ENCODE measurements around the gene PRKCE. TPM values are rescaled to one million over a fixed set of nuclear protein-coding genes. Genes with fewer than 3 reads are reported as not detected.
A peak's percentile ranks its signal among the peaks of the same experiment; 100 is the strongest.

The PRKCE gene
- polyA plus RNA-seq, 1 experiment, result 16.7 TPM

DNA sequence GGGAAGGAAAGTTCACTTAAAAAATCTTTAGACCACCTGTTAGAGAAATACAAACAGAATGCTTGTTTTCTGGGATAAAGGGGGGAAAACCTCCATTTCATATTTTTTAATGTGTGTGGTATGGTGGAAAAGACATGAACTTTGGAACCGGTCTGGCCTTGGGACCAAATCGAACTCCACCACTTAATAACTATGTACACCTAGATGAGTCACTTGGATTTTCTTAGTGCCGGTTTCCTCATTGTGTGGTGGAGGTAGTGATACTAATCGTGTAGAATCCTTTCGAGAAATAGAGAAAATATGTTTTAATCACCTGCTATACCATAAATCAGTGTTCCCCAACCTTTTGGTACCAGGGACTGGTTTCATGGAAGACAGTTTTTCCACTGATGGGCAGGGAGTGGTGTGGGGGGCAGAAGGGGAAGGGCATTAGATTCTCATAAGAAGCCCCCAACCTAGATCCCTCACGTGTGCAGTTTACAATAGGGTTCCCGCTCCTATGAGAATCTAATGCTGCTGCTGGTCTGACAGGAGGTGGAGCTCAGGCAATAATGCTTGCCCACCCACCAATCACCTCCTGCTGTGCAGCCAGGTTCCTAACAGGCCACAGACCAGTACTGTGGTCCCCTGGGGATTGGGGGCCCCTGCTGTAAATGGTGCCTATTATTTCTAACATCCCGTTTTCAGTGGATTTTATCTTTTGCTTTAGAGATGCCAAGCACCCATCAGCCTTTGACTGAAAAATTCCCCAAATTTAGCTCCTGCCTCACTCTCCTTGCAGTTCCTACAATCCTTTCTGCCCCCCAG is 308.8 kb downstream of the PRKCE start:
- Histone ChIP-seq H3K4me3 (ENCODE audit: low read depth, low read length) (no peak overlapping the region), H3K27me3 (ENCODE audit: control insufficient read depth, insufficient read depth, low read length) (no peaks in the 10 kb centered on the region), H3K9me3 (ENCODE audit: control insufficient read depth, insufficient read depth, low read length) (no peaks in the 10 kb centered on the region), H3K27ac (ENCODE audit: low read depth, low read length) (no peak overlapping the region)
- no peak for DNase-seq (ENCODE audit: low read depth, low spot score)
- POLR2A ChIA-PET, result interaction anchor here (1.0 kb wide), 1 partner anchor 337 kb away, joined by 3 read pairs; the partner anchor contains the start of gene EPAS1
- CTCF ChIA-PET, result interaction anchor here (0.7 kb wide), 1 partner anchor 352 kb away, joined by 3 read pairs; no protein-coding TSS in a partner anchor
- TF ChIP-seq, protein P1, sequence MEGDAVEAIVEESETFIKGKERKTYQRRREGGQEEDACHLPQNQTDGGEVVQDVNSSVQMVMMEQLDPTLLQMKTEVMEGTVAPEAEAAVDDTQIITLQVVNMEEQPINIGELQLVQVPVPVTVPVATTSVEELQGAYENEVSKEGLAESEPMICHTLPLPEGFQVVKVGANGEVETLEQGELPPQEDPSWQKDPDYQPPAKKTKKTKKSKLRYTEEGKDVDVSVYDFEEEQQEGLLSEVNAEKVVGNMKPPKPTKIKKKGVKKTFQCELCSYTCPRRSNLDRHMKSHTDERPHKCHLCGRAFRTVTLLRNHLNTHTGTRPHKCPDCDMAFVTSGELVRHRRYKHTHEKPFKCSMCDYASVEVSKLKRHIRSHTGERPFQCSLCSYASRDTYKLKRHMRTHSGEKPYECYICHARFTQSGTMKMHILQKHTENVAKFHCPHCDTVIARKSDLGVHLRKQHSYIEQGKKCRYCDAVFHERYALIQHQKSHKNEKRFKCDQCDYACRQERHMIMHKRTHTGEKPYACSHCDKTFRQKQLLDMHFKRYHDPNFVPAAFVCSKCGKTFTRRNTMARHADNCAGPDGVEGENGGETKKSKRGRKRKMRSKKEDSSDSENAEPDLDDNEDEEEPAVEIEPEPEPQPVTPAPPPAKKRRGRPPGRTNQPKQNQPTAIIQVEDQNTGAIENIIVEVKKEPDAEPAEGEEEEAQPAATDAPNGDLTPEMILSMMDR (IDR thresholded peaks at IDR 0.05; ENCODE audit: low read depth, low read length), result no peak

GRCh38 chr2:45962177-45962921 is 310.9 kb downstream of the PRKCE start:
- DNase-seq (ENCODE audit: low read depth, low spot score), result no peak
- CTCF ChIA-PET, result interaction anchor here (1.2 to 1.6 kb wide), 2 partner anchors 18 to 31 kb away, joined by 5 read pairs; no protein-coding TSS in a partner anchor
- H3K4me3 ChIP-seq (ENCODE audit: low read depth, low read length), result no peak overlapping the region
- H3K9me3 ChIP-seq (ENCODE audit: control insufficient read depth, insufficient read depth, low read length), result no peaks in the 10 kb centered on the region
- no peaks in the 10 kb centered on the region for H3K27me3 ChIP-seq (ENCODE audit: control insufficient read depth, insufficient read depth, low read length)
- H3K27ac ChIP-seq (ENCODE audit: low read depth, low read length), result no peak overlapping the region
- POLR2A ChIA-PET, result interaction anchor here (0.7 kb wide), 1 partner anchor 93 kb away, joined by 3 read pairs; no protein-coding TSS in a partner anchor
- TF ChIP-seq, protein P1 (IDR thresholded peaks at IDR 0.05; ENCODE audit: low read depth, low read length), result no peak

- Histone ChIP-seq H3K4me3 (ENCODE audit: low read depth, low read length) (no peak overlapping the region), H3K27ac (ENCODE audit: low read depth, low read length) (no peak overlapping the region), H3K9me3 (ENCODE audit: control insufficient read depth, insufficient read depth, low read length) (no peaks in the 10 kb centered on the region), H3K27me3 (ENCODE audit: control insufficient read depth, insufficient read depth, low read length) (no peaks in the 10 kb centered on the region)
- POLR2A ChIA-PET, result no interaction called here
- TF ChIP-seq, protein P1 (IDR thresholded peaks at IDR 0.05; ENCODE audit: low read depth, low read length), result no peak
- CTCF ChIA-PET, result interaction anchor here (1.6 kb wide), 1 partner anchor 29 kb away, joined by 5 read pairs; no protein-coding TSS in a partner anchor
- DNase-seq (ENCODE audit: low read depth, low spot score), result no peak
These were observed 312.3 kb downstream of the PRKCE start for GRCh38 chr2:45963816-45964215.

DNA sequence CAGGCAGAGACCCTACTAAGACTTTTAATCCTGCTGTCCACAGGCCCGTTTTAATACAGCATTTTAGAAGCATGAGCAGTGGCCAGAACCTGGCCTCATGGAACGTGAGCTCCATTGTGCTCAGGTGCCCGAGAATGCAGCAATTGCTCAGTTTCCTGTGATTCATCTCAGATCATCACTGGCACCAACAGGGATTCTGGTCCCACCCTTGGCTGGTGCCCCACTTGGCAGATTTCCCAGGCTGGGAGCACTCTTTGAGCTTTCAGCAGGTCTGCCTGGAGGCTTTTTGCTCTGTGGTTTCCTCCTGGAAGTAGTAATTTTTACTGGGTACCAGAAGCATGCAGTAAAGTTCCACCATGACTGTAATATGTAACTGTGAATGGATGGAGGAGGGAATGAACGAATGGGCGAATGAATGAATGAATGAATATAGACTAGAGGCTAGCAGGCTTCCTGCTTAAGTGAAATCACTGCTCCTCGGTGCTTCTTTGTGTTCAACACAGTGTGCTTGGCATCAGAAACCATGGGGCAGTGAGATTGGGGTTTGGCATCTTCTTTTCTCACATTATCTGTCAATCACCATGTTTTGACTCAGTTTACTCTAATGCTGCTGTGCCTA is 312.9 kb downstream of the PRKCE start:
- Histone ChIP-seq H3K27me3 (ENCODE audit: control insufficient read depth, insufficient read depth, low read length) (no peaks in the 10 kb centered on the region), H3K9me3 (ENCODE audit: control insufficient read depth, insufficient read depth, low read length) (no peaks in the 10 kb centered on the region), H3K27ac (ENCODE audit: low read depth, low read length) (no peak overlapping the region), H3K4me3 (ENCODE audit: low read depth, low read length) (no peak overlapping the region)
- TF ChIP-seq, protein P1 (IDR thresholded peaks at IDR 0.05; ENCODE audit: low read depth, low read length), result no peak
- CTCF ChIA-PET, result no interaction called here
- DNase-seq (ENCODE audit: low read depth, low spot score), result peak; percentile 55
- POLR2A ChIA-PET, result interaction anchor here (0.5 kb wide), 1 partner anchor 158 kb away, joined by 3 read pairs; no protein-coding TSS in a partner anchor
